HG02759 (cell line): ENCODE results near the gene ADM.

ENCODE experiments used
- ATAC-seq: cut with Tn5 transposase; IDR thresholded peaks from one replicate; pipeline ENCODE4 v1.9.1; 2021; ENCODE audit warnings: mild to moderate bottlenecking, moderate library complexity; ENCODE audit not compliant: unreplicated experiment

ADM gene

DNA sequence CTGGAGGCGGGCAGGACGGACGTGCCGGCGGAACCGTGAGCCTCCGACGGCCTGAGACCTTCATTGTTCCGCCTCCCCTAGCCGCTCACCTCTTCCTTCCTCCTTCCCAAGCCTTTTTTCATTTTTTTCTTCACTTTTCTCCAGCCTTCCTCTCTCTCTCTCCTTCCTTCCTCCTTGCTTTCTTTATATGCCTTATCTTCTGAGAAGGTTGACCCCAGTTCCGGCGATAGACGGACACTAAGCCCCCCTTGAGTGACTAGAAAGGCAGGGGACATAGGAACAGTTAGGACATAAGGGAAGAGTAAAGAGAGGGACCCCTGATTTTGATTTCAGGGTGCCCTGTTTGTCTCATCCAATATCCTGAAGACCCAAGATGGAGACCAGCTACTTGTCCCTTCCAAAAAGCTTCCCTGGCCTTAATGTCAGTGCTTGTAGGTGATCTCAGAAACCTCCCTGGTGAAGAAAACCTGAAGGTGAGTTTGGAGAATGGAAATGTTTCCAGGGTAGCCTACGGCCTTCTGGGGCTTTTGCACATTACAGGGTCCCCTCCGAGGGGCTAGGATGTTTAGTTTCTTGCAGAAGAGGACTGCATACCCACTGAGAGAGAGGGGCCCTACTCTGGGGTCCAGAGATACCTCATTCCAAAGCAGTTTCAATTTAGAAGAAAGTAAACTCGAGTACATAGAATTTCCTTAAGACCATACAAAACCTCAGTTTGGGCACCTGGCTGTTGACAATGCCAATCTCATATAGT, 3.5 kb downstream of the ADM start:
- no peak for ATAC-seq

DNA sequence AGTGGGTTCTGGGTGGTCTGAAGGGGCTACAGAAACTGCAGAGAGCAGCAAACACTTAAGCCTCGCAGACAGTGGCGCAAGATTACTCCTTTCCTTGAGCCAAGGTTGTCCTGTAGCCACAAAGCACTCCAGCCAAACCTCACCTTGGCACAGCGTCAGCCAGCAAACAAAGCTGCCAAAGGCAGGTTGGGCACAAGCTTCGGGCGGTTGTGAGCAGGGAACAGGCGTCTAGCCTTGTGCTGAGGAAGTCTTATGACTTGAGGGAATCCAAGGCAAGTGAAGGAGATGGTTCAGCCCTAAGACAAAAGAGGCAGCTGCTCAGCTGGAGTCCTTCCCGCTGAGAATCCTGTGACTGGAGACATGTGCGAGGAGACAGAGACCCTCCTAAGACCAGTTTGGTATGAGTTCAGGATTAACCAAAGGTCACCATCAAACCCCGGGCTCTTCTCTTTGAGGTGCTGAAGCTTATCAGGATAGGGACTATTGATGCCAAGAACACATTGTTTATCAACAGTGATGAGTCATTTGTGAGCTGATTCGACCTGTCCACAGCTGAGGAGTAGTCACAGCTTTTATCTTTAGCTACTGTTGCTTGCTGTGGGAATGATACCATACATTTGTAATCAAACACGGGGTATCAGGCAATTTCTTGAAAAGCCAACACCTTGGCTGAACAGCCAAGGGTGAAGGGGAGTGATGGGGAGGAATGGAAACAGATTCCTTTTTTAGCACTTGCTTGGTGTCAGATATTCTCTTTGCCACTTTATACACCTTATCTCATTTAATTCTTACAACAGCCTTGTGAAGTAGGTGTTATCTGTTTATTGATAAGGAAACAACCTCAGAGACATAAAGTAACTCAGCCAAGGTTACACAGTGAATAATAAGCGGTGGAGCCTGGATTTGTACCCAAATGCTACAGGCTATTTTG, 4.6 kb downstream of the ADM start:
- ATAC-seq: no peak

- no peak for ATAC-seq
These were observed 5.5 kb downstream of the ADM start for GRCh38 chr11:10310301-10310841.

GRCh38 chr11:10311802-10312201, 6.9 kb downstream of the ADM start:
- ATAC-seq: no peak

GRCh38 chr11:10314199-10315072, 9.6 kb downstream of the ADM start:
- ATAC-seq: peak; percentile 79

DNA sequence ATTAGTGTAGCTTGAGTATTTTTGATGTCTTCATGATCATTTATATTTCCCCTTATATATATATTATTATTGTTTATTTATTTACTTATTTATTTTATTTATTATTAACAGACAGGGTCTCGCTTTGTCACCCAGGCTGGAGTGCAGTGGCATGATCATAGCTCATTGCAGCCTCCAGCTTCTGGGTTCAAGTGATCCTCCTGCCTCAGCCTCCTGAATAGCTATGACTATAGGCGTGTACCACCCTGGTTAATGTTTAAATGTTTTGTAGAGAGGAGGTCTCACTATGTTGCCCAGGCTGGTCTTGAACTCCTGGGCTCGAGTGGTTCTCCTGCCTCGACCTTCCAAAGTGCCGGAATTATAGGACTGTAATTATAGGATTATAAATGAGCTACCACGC, 10.2 kb downstream of the ADM start:
- ATAC-seq: no peak

DNA sequence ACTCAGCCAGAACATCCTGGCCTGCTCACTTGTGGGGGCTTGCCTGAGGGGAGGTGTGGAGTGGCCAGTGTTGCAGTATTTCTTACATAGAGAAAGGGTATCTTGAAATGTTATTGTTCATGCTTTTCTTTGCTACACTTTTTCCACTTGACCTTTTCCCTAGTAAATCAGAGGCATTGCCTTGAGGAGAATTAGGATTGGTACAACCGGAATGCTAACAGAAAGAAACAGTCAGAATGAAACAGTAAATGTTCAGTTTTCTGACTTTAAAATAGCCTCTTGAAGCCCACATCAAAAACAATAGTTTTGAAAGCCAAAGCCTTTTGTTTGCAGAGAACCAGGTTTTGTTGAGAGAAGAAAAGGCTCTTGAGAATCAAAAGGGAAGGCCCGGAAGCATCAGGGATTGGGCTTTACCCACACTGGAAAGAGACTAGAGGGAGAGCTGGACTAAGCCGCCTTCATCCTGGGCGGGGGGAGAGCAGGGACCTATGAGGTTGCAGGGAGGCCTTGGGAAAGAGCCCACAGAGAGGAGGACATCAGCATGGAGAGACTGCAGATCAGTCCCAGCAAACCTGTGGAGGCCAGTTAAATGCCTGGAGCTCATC, 12.4 kb downstream of the ADM start:
- ATAC-seq: peak; percentile 23

DNA sequence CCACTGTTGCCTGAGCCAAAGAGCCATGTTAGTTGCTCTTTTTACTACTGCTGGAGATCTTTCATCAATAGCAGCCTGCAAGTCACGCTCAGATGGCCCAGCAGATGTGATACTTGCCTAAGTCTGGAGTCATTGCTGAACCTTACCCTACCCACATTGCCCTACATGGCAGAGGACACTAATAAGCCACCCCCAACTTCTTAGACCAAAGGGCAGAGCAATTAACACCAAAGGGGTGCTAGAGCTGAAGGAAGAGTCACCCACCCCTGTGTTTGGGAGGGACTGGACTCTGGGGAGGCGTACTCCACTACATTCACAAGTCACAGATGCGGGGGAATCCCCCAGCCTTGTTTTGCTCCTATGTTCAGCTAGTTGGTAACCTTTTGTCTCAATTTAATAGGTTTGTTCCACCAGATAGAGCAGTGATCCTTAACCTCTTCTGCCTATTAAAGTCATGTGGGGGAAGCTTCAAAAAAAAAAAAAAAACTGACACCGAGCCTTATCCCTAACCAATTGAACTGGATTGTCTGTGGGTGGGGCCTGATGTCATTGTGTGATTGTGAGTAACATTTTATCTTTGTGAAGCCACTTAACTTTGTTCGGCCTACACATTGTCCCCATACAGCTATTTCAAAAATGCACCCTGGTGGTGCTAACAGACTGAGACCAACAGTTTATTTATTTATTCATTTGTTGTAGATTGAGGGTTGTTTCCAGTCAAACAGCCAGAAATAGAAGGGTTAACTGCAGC, 13.1 kb downstream of the ADM start:
- ATAC-seq: peak; percentile 63

- ATAC-seq: no peak
These were observed 13.6 kb downstream of the ADM start for GRCh38 chr11:10318527-10318802.

- no peak for ATAC-seq
These were observed 15.1 kb downstream of the ADM start for GRCh38 chr11:10319702-10320558.

DNA sequence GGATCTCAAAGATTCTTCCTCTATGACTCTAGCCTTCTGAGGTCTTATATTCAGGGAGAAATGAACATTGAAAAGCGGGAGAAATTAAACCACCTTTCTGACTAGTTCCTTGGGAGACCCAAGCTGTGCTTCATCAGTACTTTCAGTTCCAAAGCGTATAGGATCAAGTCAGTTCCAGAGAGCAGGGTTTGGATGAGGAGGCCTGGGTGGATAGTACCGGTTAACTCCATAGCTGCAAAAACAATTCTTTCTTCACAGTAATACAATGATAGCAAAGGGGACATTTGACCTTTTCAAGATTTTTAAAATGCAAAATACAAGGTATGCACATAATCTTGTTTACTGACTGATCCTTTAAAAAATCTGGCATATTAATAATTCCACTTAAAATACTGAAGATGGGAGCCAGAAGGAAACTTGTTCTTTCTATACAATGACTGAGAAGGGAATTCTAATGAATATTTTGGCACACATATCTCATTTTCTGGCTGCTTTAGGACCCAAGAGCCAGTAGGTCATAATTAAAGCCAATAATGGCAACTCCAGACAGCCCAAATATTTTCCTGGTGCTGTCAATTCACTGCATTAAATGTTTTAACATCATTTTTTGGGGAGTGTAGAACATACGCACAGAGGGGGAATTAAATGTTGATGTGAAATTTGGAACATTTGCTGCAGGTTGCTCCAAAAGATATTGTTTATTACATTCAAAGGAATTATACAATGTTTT, 16.0 kb downstream of the ADM start:
- ATAC-seq: no peak

DNA sequence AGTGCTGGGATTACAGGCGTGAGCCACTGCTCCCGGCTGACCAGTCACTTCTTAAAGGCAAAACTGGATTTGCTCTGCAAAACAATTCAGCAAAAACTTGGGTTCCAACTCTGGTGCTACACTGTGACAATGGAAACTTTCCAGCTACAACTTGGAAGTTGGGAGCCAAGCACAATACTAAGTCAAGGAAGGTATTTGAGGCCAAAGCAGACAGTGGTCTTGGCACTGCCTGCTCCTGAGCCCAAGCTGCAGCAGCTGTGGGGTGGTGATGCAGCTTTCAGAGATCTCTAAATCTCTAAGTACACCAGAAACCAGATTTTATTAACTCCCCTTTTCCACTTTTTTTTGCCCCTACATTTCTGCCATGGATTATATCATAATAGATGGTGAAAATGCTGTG, 17.5 kb downstream of the ADM start:
- ATAC-seq: no peak

DNA sequence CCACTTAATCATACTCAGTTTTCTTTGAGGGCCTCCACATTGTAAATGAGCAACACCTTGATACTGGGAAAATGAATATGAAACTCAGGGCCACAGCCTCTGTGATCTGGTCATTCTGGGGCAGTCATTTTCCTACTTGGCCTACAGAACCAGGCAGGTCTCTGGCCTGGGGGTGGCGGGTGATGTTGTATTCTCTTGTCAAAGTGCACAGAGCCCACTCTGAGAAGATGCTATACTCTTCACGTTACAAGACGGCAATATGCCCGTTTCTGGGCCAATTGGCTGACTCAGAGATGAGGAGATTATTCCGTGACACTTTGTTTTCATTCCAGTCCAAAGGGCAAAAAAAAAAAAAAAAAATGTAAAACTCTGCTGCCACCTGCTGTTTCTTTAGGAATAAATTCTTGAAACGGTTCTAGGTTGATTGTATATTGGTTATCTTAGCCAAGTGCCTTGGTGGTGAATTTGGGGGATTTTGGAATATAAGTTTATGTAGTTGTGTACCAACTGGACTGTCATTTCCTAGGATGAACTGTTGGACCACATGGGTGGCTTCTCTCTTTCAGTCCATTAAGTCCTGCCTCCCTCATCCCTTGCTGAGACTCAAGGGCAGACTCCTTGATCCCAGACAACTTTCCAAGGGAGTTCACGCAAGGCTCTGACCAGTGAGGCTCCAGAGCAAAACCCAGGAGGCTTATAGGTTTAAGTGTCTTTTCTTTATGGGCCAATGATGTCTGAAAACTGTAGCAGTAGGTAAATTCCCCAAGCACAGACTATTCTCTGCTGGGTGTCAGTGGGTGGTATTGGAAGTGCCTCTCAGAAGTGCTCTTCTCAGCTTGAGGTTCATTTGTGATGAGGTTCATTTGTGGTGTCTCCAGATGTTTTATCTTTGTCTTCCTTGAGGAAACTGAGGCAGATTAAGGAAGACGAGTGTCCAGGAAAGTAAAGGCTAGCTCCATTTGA, 18.2 kb downstream of the ADM start:
- no peak for ATAC-seq

GRCh38 chr11:10323793-10324170, 18.9 kb downstream of the ADM start:
- ATAC-seq: no peak

DNA sequence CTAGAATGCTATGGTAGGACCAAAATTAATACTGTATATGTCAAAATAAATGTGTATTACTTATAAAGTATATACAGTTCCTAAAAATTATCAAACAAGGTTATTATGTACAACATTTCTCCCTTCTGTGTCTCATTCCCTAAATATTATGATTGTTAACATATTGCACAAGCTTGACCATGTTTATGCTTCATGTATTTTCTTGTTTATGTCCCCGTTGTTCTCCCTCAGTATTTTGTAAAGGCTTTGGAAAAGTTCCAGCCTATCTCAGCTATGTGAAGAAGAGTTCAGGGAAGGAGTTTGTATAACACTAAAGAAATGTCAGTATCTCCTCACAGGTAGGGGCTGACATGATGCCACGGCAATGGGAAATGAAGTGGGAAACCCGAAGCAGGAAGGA, 19.6 kb downstream of the ADM start:
- no peak for ATAC-seq

DNA sequence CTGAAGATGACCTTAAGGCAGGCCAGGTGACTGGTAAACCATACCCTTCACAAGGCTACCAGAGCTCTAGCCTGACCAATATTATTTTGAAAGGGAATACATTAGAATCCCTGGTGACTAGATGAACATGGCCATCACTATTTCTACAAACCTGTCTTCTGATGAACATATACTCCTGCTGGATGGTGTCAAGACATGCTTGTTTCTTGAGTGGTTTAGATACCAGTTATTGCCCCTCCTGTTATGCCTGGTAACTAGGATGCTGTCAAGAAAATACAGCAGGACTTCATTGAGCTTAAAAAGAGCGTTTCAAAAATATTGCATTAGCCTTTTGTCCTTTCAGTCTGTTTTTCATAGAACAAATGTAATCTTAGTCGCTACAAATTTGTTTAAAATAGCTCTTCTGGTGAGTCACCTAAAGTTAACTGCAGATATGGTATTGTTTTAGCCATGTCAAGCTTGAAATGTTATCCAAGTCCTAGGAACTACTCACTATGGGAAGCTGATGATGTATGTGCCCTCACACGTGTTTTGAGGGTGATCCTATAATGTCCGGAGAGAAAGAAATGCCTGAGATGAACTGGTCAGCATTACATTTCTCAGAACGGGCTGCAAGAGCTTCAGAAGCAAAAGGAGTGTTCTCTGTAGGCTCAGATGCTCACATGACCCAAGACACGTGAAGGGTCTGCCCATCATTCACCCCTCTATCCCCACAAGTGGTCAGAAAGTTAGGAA, 20.6 kb downstream of the ADM start:
- no peak for ATAC-seq
